Thyroid gland (tissue), 4 donors: ENCODE results near the gene SMC3. TPM values are rescaled to one million over a fixed set of nuclear protein-coding genes. Genes with fewer than 3 reads are reported as not detected.
"Not testable (repeated sequence)": the region's sequence is repeated elsewhere in the genome, so short reads cannot be mapped to it uniquely, and the experiment has no call there.

Source experiments
- DNase-seq, 2 donors: peaks; one replicate each; pipeline ENCODE4 v3.0.0-alpha.2; 2019
- H3K27ac ChIP-seq, 3 donors: fragments of 200-600 bp; sonication (generic); 1 replicate in 2 of 3; 2 replicates in 1 of 3; pipeline ENCODE4 v1.5.1; 2016 to 2019; ENCODE audit warnings: mild to moderate bottlenecking in 1 of 3, moderate library complexity in 1 of 3
- H3K27me3 ChIP-seq: fragments of 200-600 bp; sonication (generic); one replicate; pipeline ENCODE4 v1.5.1; 2019
- H3K36me3 ChIP-seq, 2 donors: fragments of 200-600 bp; sonication (generic); one replicate each; pipeline ENCODE4 v1.5.1; 2016 to 2019
- H3K4me1 ChIP-seq, 2 donors: fragments of 200-600 bp; sonication (generic); one replicate each; pipeline ENCODE4 v1.5.1; 2017 to 2019
- H3K4me3 ChIP-seq, 3 donors: fragments of 200-600 bp; sonication (generic); replicated peaks in 1 of 3; 1 replicate in 2 of 3; 2 replicates in 1 of 3; pipeline ENCODE4 v1.5.1; 2016; ENCODE audit warnings: mild to moderate bottlenecking in 1 of 3
- H3K9me3 ChIP-seq: fragments of 200-600 bp; sonication (generic); one replicate; pipeline ENCODE4 v1.5.1; 2017
- CTCF ChIP-seq, 6 experiments: fragments of 200-600 bp in 3 of 6; fragments of 450-650 bp in 3 of 6; sonication (generic) in 3 of 6; IDR thresholded peaks; one replicate each; pipeline ENCODE4 v1.5.1; 2016 to 2019; ENCODE audit warnings: antibody characterized with exemption in 6 of 6, mild to moderate bottlenecking in 2 of 6, inconsistent platforms in 1 of 6, moderate library complexity in 1 of 6
- POLR2A ChIP-seq, 2 donors: fragments of 450-650 bp; IDR thresholded peaks; one replicate each; pipeline ENCODE4 v1.6.1; 2017; ENCODE audit warnings: antibody characterized with exemption in 2 of 2, mild to moderate bottlenecking in 2 of 2, moderate library complexity in 1 of 2
- WGBS, 2 donors: methylation state at CpG; one replicate each; pipeline ENCODE4 v1.1.5; 2017; 5-methylcytosine and 5-hydroxymethylcytosine counted together
- intact Hi-C: fragments of 100-400 bp; cut with DNase I; formaldehyde crosslinking; loops from one replicate; pipeline ENCODE4 v1.15.1; 2023
- total RNA-seq, 4 donors: library from RNA; depleted of rRNA; stranded (reverse); fragments of >200 nt; gene quantifications; one replicate each; pipeline ENCODE4 v1.2.3, GENCODE V29; 2016

SMC3 gene
- total RNA-seq, 4 donors from 2014 or later = 28.5 to 38.2 (median 30.8) TPM

DNA sequence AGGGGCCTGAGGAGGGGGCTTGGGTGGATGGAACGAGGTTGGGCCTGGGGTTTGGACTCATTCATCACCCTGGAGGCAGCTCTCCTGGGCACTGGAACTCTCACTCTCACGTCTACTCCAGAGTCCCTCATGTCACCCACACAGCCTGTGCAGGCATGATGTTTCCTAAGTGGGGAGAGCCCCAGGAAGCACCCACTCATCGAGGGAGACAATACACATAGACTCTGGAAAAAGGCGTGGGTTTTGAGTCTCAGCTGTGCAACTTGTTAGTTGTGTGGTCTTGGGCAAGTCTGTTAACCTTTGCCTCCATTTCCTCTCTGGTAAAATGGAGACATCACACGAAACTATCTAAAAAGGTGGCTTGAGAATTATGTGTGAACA lies 50.7 kb downstream of the SMC3 start:
- Histone ChIP-seq H3K27ac (no peak overlapping the region), H3K36me3 (no peaks in the 10 kb centered on the region), H3K27me3 (no peaks in the 10 kb centered on the region), H3K4me1 (no peaks in the 10 kb centered on the region), H3K9me3 (no peaks in the 10 kb centered on the region), H3K4me3 (no peak overlapping the region)
- intact Hi-C loops = no loop called here
- no peak for TF ChIP-seq POLR2A (IDR thresholded peaks at IDR 0.05)
- no peak for TF ChIP-seq CTCF (IDR thresholded peaks at IDR 0.05)
- DNase-seq = no peak
- 69 to 79% methylated on average over 5 of the region's 5 CpGs for WGBS, 2 donors

GRCh38 chr10:110619514-110620397 lies 52.3 kb downstream of the SMC3 start:
- H3K27ac ChIP-seq = no peak overlapping the region
- H3K4me1 ChIP-seq = no peaks in the 10 kb centered on the region
- no peak for TF ChIP-seq POLR2A (IDR thresholded peaks at IDR 0.05)
- H3K27me3 ChIP-seq = no peaks in the 10 kb centered on the region
- intact Hi-C loops = no loop called here
- no peak overlapping the region for H3K4me3 ChIP-seq
- H3K9me3 ChIP-seq = no peaks in the 10 kb centered on the region
- WGBS, 2 donors = 58 to 59% methylated on average over 3 of the region's 3 CpGs
- DNase-seq = no peak
- no peaks in the 10 kb centered on the region for H3K36me3 ChIP-seq

- Histone ChIP-seq H3K4me3 (no peak overlapping the region), H3K9me3 (no peaks in the 10 kb centered on the region), H3K36me3 (no peaks in the 10 kb centered on the region), H3K4me1 (no peaks in the 10 kb centered on the region), H3K27me3 (no peaks in the 10 kb centered on the region), H3K27ac (no peak overlapping the region)
- DNase-seq = no peak
- WGBS, 2 donors = 100% methylated on average over 2 of the region's 2 CpGs
- intact Hi-C loops = no loop called here
- no peak for TF ChIP-seq CTCF (IDR thresholded peaks at IDR 0.05)
- no peak for TF ChIP-seq POLR2A (IDR thresholded peaks at IDR 0.05)
Measured at GRCh38 chr10:110620398-110620719, 52.9 kb downstream of the SMC3 start.

DNA sequence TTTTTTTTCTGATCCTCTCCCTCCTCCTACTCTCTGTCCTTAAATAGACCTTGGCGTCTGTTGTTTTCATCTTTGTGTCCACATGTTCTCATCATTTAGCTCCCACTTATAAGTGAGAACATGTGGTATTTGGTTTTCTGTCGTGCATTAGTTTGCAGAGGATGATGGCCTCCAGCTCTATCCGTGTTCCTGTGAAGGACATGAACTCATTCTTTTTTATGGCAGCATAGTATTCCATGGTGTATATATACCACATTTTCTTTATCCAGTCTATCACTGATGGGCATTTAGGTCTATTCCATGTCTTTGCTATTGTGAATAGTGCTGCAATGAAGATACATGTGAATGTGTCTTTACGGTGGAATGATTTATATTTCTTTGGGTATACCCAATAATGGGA lies 55.8 kb downstream of the SMC3 start:
- H3K27me3 ChIP-seq, H3K4me3 ChIP-seq, DNase-seq, H3K9me3 ChIP-seq, H3K36me3 ChIP-seq, H3K4me1 ChIP-seq, intact Hi-C loops, H3K27ac ChIP-seq: not testable (repeated sequence)
- WGBS, 2 donors = 91 to 93% methylated on average over 4 of the region's 4 CpGs

GRCh38 chr10:110625356-110625894 lies 57.9 kb downstream of the SMC3 start:
- Histone ChIP-seq H3K4me1 (peaks cover 10 to 11% of the 10 kb centered on the region in 2 donors), H3K9me3 (no peaks in the 10 kb centered on the region), H3K4me3 (no peak overlapping the region), H3K27me3 (no peaks in the 10 kb centered on the region), H3K36me3 (no peaks in the 10 kb centered on the region), H3K27ac (no peak overlapping the region)
- WGBS, 2 donors = 90 to 92% methylated on average over 6 of the region's 6 CpGs
- no peak for DNase-seq
- intact Hi-C loops = no loop called here
- no peak for TF ChIP-seq POLR2A (IDR thresholded peaks at IDR 0.05)
- TF ChIP-seq CTCF (IDR thresholded peaks at IDR 0.05) = no peak
